Measurements from ENCODE around the gene DAP3.
"Not testable (repeated sequence)": the region's sequence is repeated elsewhere in the genome, so short reads cannot be mapped to it uniquely, and the experiment has no call there.

Gene DAP3

GRCh38 chr1:155689081-155689607, at the start of gene DAP3:
Gene DAP3 (plus strand): TSS chr1:155689091. CDS start chr1:155709780, 20,689 bp downstream.
- not testable (repeated sequence) for DNase-seq (ENCODE audit: low read depth in 1 of 2, low spot score in 1 of 2)

- no peak for DNase-seq (ENCODE audit: low read depth in 1 of 2, low spot score in 1 of 2)
Measured at GRCh38 chr1:155640367-155640766, 48.5 kb upstream of the DAP3 start.

- DNase-seq (ENCODE audit: low read depth in 1 of 2, low spot score in 1 of 2), result not testable (repeated sequence)
Measured at GRCh38 chr1:155642559-155643180, 46.2 kb upstream of the DAP3 start.

- DNase-seq (ENCODE audit: low read depth in 1 of 2, low spot score in 1 of 2), result no peak
Measured at GRCh38 chr1:155643230-155643629, 45.7 kb upstream of the DAP3 start.

GRCh38 chr1:155645034-155645598, 43.8 kb upstream of the DAP3 start:
- no peak for DNase-seq (ENCODE audit: low read depth in 1 of 2, low spot score in 1 of 2)

- no peak for DNase-seq (ENCODE audit: low read depth in 1 of 2, low spot score in 1 of 2)
Measured at GRCh38 chr1:155645648-155646047, 43.2 kb upstream of the DAP3 start.

- DNase-seq (ENCODE audit: low read depth in 1 of 2, low spot score in 1 of 2), result no peak
Measured at GRCh38 chr1:155646307-155646706, 42.6 kb upstream of the DAP3 start.

GRCh38 chr1:155648207-155649147, 40.4 kb upstream of the DAP3 start:
- DNase-seq (ENCODE audit: low read depth in 1 of 2, low spot score in 1 of 2), result no peak

- no peak for DNase-seq (ENCODE audit: low read depth in 1 of 2, low spot score in 1 of 2)
Measured at GRCh38 chr1:155649676-155650075, 39.2 kb upstream of the DAP3 start.

GRCh38 chr1:155650231-155650757, 38.6 kb upstream of the DAP3 start:
- DNase-seq (ENCODE audit: low read depth in 1 of 2, low spot score in 1 of 2), result no peak

GRCh38 chr1:155651861-155652661, 36.8 kb upstream of the DAP3 start:
- no peak for DNase-seq (ENCODE audit: low read depth in 1 of 2, low spot score in 1 of 2)

- no peak for DNase-seq (ENCODE audit: low read depth in 1 of 2, low spot score in 1 of 2)
Measured at GRCh38 chr1:155652951-155653350, 35.9 kb upstream of the DAP3 start.

GRCh38 chr1:155657463-155657862, 31.4 kb upstream of the DAP3 start:
- DNase-seq (ENCODE audit: low read depth in 1 of 2, low spot score in 1 of 2), result no peak

GRCh38 chr1:155661239-155661638, 27.7 kb upstream of the DAP3 start:
- DNase-seq (ENCODE audit: low read depth in 1 of 2, low spot score in 1 of 2), result not testable (repeated sequence)

- no peak for DNase-seq (ENCODE audit: low read depth in 1 of 2, low spot score in 1 of 2)
Measured at GRCh38 chr1:155669233-155670162, 19.4 kb upstream of the DAP3 start.

- DNase-seq (ENCODE audit: low read depth in 1 of 2, low spot score in 1 of 2), result no peak
Measured at GRCh38 chr1:155671750-155672149, 17.1 kb upstream of the DAP3 start.

GRCh38 chr1:155673003-155673402, 15.9 kb upstream of the DAP3 start:
- DNase-seq (ENCODE audit: low read depth in 1 of 2, low spot score in 1 of 2), result no peak

GRCh38 chr1:155678027-155678426, 10.9 kb upstream of the DAP3 start:
- no peak for DNase-seq (ENCODE audit: low read depth in 1 of 2, low spot score in 1 of 2)

GRCh38 chr1:155678992-155679391, 9.9 kb upstream of the DAP3 start:
- not testable (repeated sequence) for DNase-seq (ENCODE audit: low read depth in 1 of 2, low spot score in 1 of 2)

- no peak for DNase-seq (ENCODE audit: low read depth in 1 of 2, low spot score in 1 of 2)
Measured at GRCh38 chr1:155680531-155680930, 8.4 kb upstream of the DAP3 start.

Data from stimulated activated CD4-positive, alpha-beta T cell treated with anti-CD3 and anti-CD28 coated beads, Interleukin-15, amount 100 ng/mL, for 1 hour (primary cell).